ENCODE measurements around the gene SUGP1. TPM values are rescaled to one million over a fixed set of nuclear protein-coding genes. Genes with fewer than 3 reads are reported as not detected.

The SUGP1 gene
- polyA plus RNA-seq, 1 donor from 2014 or later = 82.0 TPM

GRCh38 chr19:19341026-19341425, 20.7 kb upstream of the SUGP1 start:
- Histone ChIP-seq H3K27me3 (ENCODE audit: insufficient read depth, low read depth, low read length) (no peaks in the 10 kb centered on the region), H3K36me3 (ENCODE audit: insufficient read depth, low read length) (no peaks in the 10 kb centered on the region), H2AFZ (ENCODE audit: low read depth, low read length) (no peak overlapping the region), H3K9ac (ENCODE audit: low read length) (no peak overlapping the region), H4K20me1 (ENCODE audit: insufficient read depth) (no peaks in the 10 kb centered on the region), H3K9me2 (ENCODE audit: insufficient read depth, low read length) (no peaks in the 10 kb centered on the region), H3K79me2 (replicated peaks; ENCODE audit: insufficient read depth, low read length) (no peaks in the 10 kb centered on the region), H3F3A (ENCODE audit: insufficient read depth, low read length, poor library complexity, severe bottlenecking) (no peaks in the 10 kb centered on the region), H3K4me3 (ENCODE audit: low read length) (no peak overlapping the region), H3K9me3 (ENCODE audit: low read length) (no peaks in the 10 kb centered on the region), H3K4me2 (ENCODE audit: low read length) (no peak overlapping the region), H3K27ac (ENCODE audit: low read length) (no peak overlapping the region)
- TF ChIP-seq TAF1 (IDR thresholded peaks at IDR 0.05; ENCODE audit: low read depth) = no peak
- no peak for TF ChIP-seq CTCF (IDR thresholded peaks at IDR 0.05; ENCODE audit: poor library complexity, severe bottlenecking)
- no peak for TF ChIP-seq EP300 (conservative IDR thresholded peaks at IDR 0.05; ENCODE audit: poor library complexity, severe bottlenecking)
- TF ChIP-seq RAD21 (conservative IDR thresholded peaks at IDR 0.05) = no peak
- TF ChIP-seq SMC3 (conservative IDR thresholded peaks at IDR 0.05; ENCODE audit: poor library complexity) = no peak
- no peak for TF ChIP-seq POLR2AphosphoS5 (IDR thresholded peaks at IDR 0.05)
- no peak for TF ChIP-seq REST (IDR thresholded peaks at IDR 0.05; ENCODE audit: borderline replicate concordance)
- no peak for TF ChIP-seq EZH2 (IDR thresholded peaks at IDR 0.05; ENCODE audit: borderline replicate concordance, insufficient read depth, low read length, poor library complexity, severe bottlenecking)
- no peak for TF ChIP-seq MXI1 (conservative IDR thresholded peaks at IDR 0.05; ENCODE audit: poor library complexity, severe bottlenecking)

- no peaks in the 10 kb centered on the region for H3K36me3 ChIP-seq (ENCODE audit: insufficient read depth, low read length)
- TF ChIP-seq EZH2 (IDR thresholded peaks at IDR 0.05; ENCODE audit: borderline replicate concordance, insufficient read depth, low read length, poor library complexity, severe bottlenecking) (no peak), RAD21 (conservative IDR thresholded peaks at IDR 0.05) (no peak), REST (IDR thresholded peaks at IDR 0.05; ENCODE audit: borderline replicate concordance) (no peak), TAF1 (IDR thresholded peaks at IDR 0.05; ENCODE audit: low read depth) (no peak), EP300 (conservative IDR thresholded peaks at IDR 0.05; ENCODE audit: poor library complexity, severe bottlenecking) (no peak), CTCF (IDR thresholded peaks at IDR 0.05; ENCODE audit: poor library complexity, severe bottlenecking) (no peak), MXI1 (conservative IDR thresholded peaks at IDR 0.05; ENCODE audit: poor library complexity, severe bottlenecking) (no peak), POLR2AphosphoS5 (IDR thresholded peaks at IDR 0.05) (no peak), SMC3 (conservative IDR thresholded peaks at IDR 0.05; ENCODE audit: poor library complexity) (no peak)
- no peak overlapping the region for H3K27ac ChIP-seq (ENCODE audit: low read length)
Observed at GRCh38 chr19:19338082-19338481, 17.8 kb upstream of the SUGP1 start.

More at GRCh38 chr19:19338082-19338481, 17.8 kb upstream of the SUGP1 start:
- no peaks in the 10 kb centered on the region for H4K20me1 ChIP-seq (ENCODE audit: insufficient read depth)
- no peak overlapping the region for H3K4me2 ChIP-seq (ENCODE audit: low read length)
- H3K9me2 ChIP-seq (ENCODE audit: insufficient read depth, low read length) = no peaks in the 10 kb centered on the region
- no peaks in the 10 kb centered on the region for H3K9me3 ChIP-seq (ENCODE audit: low read length)
- no peaks in the 10 kb centered on the region for H3K79me2 ChIP-seq (replicated peaks; ENCODE audit: insufficient read depth, low read length)
- no peak overlapping the region for H3K9ac ChIP-seq (ENCODE audit: low read length)
- H3F3A ChIP-seq (ENCODE audit: insufficient read depth, low read length, poor library complexity, severe bottlenecking) = no peaks in the 10 kb centered on the region
- H3K4me3 ChIP-seq (ENCODE audit: low read length) = no peak overlapping the region
- H3K27me3 ChIP-seq (ENCODE audit: insufficient read depth, low read depth, low read length) = no peaks in the 10 kb centered on the region
- no peak overlapping the region for H2AFZ ChIP-seq (ENCODE audit: low read depth, low read length)

Data from neural cell (in vitro differentiated cells).